NCI-H524 (cell line): ENCODE results near the gene BTBD9.
"Not testable (repeated sequence)": the region's sequence is repeated elsewhere in the genome, so short reads cannot be mapped to it uniquely, and the experiment has no call there.

Experiments
- DNase-seq, 2 experiments: peaks; one replicate each; lab custom pipeline; 2025; lab: John Stamatoyannopoulos, UW

Gene BTBD9

GRCh38 chr6:38432079-38432478 is 207.7 kb downstream of the BTBD9 start:
- no peak for DNase-seq

GRCh38 chr6:38429546-38429945 is 210.2 kb downstream of the BTBD9 start:
- DNase-seq, result no peak

- no peak for DNase-seq
Measured at GRCh38 chr6:38427492-38428210, 212.1 kb downstream of the BTBD9 start.

GRCh38 chr6:38425788-38426488 is 213.8 kb downstream of the BTBD9 start:
- DNase-seq, result not testable (repeated sequence)

GRCh38 chr6:38423746-38424145 is 216.0 kb downstream of the BTBD9 start:
- no peak for DNase-seq

- no peak for DNase-seq
Measured at GRCh38 chr6:38420207-38420606, 219.5 kb downstream of the BTBD9 start.

GRCh38 chr6:38417521-38417920 is 222.2 kb downstream of the BTBD9 start:
- no peak for DNase-seq

GRCh38 chr6:38415231-38416005 is 224.3 kb downstream of the BTBD9 start:
- DNase-seq, result no peak

- no peak for DNase-seq
Measured at GRCh38 chr6:38413102-38413800, 226.5 kb downstream of the BTBD9 start.

GRCh38 chr6:38407192-38407591 is 232.5 kb downstream of the BTBD9 start:
- DNase-seq, result no peak

- no peak for DNase-seq
Measured at GRCh38 chr6:38406096-38406495, 233.6 kb downstream of the BTBD9 start.

GRCh38 chr6:38404900-38405556 is 234.7 kb downstream of the BTBD9 start:
- DNase-seq, result no peak

GRCh38 chr6:38404355-38404754 is 235.4 kb downstream of the BTBD9 start:
- DNase-seq, result no peak

- DNase-seq, result no peak
Measured at GRCh38 chr6:38403548-38403947, 236.2 kb downstream of the BTBD9 start.

GRCh38 chr6:38400764-38401163 is 239.0 kb downstream of the BTBD9 start:
- no peak for DNase-seq

- DNase-seq, result no peak
Measured at GRCh38 chr6:38400101-38400500, 239.6 kb downstream of the BTBD9 start.

GRCh38 chr6:38396209-38396608 is 243.5 kb downstream of the BTBD9 start:
- DNase-seq, result no peak

- no peak for DNase-seq
Measured at GRCh38 chr6:38393986-38394385, 245.7 kb downstream of the BTBD9 start.

GRCh38 chr6:38391626-38392579 is 247.8 kb downstream of the BTBD9 start:
- no peak for DNase-seq

GRCh38 chr6:38391206-38391605 is 248.5 kb downstream of the BTBD9 start:
- DNase-seq, result no peak

GRCh38 chr6:38389875-38390274 is 249.9 kb downstream of the BTBD9 start:
- DNase-seq, result no peak
